Measurements from ENCODE around the gene MPZL3. TPM values are rescaled to one million over a fixed set of nuclear protein-coding genes. Genes with fewer than 3 reads are reported as not detected.

Gene MPZL3
- total and polyA plus RNA-seq, 2 donors = 3.9 to 7.0 TPM

DNA sequence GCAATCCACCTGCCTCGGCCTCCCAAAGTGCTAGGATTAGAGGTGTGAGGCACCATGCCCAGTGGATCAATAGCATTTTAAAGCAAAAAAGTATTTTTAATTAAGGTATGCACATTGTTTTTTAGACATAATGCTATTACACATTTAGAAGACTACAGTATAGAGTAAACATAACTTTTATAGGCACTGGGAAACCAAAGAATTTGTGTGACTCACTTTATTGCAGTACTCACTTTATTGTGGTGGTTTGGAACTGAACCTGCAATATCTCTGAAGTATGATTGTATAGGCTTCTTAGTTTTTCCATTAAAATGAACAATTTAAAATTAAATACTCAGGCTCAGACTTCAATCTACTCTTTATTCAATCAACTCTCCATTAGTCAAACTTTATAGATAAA is 34.8 kb upstream of the MPZL3 start:
- no peak for DNase-seq (ENCODE audit: low read depth in 6 of 9, low spot score in 9 of 9)
- Histone ChIP-seq H3K27me3 (ENCODE audit: control insufficient read depth in 2 of 2, insufficient read depth in 1 of 2, low read length in 1 of 2) (no peaks in the 10 kb centered on the region), H3K9me3 (ENCODE audit: control insufficient read depth in 2 of 2, insufficient read depth in 1 of 2, low read length in 1 of 2) (no peaks in the 10 kb centered on the region), H3K27ac (ENCODE audit: low read depth in 1 of 2, low read length in 1 of 2) (no peak overlapping the region), H3K4me1 (ENCODE audit: control insufficient read depth in 2 of 2, insufficient read depth in 2 of 2, low read length in 2 of 2) (peaks cover 6% of the 10 kb centered on the region in 2 donors), H3K36me3 (ENCODE audit: control insufficient read depth in 2 of 2, insufficient read depth in 2 of 2, low read length in 1 of 2) (no peaks in the 10 kb centered on the region), H3K4me3 (ENCODE audit: low read length in 2 of 2) (no peak overlapping the region)
- 95% methylated on average over 1 of the region's 1 CpG for WGBS

DNA sequence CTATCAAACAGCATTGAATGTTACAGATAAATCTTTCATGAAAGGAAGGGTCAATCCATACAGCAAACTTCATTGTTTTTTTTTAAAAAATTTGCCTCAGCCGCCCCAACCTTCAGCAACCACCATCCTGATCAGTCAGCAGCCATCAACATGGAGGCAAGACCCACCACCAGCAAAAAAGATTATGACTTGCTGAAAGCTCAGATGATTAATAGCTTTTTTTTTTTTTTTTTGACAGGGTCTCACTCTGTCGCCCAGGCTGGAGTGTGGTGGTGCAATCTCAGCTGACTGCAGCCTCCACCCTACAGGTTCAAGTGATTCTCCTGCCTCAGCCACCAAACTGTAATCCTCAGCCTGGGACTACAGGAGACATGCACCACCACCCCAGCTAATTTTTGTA is 34.4 kb upstream of the MPZL3 start:
- Histone ChIP-seq H3K9me3 (ENCODE audit: control insufficient read depth in 2 of 2, insufficient read depth in 1 of 2, low read length in 1 of 2) (no peaks in the 10 kb centered on the region), H3K36me3 (ENCODE audit: control insufficient read depth in 2 of 2, insufficient read depth in 2 of 2, low read length in 1 of 2) (no peaks in the 10 kb centered on the region), H3K27me3 (ENCODE audit: control insufficient read depth in 2 of 2, insufficient read depth in 1 of 2, low read length in 1 of 2) (no peaks in the 10 kb centered on the region), H3K4me1 (ENCODE audit: control insufficient read depth in 2 of 2, insufficient read depth in 2 of 2, low read length in 2 of 2) (peaks cover 6% of the 10 kb centered on the region in 2 donors), H3K4me3 (ENCODE audit: low read length in 2 of 2) (no peak overlapping the region), H3K27ac (ENCODE audit: low read depth in 1 of 2, low read length in 1 of 2) (no peak overlapping the region)
- 98% methylated on average over 2 of the region's 2 CpGs for WGBS
- DNase-seq (ENCODE audit: low read depth in 6 of 9, low spot score in 9 of 9) = no peak

GRCh38 chr11:118283756-118284350 is 31.7 kb upstream of the MPZL3 start:
- peak overlapping the region in 1 of 2 donors; percentile 5 for H3K27ac ChIP-seq (ENCODE audit: low read depth in 1 of 2, low read length in 1 of 2)
- 48% methylated on average over 4 of the region's 4 CpGs for WGBS

GRCh38 chr11:118283037-118283636 is 31.0 kb upstream of the MPZL3 start:
- H3K4me1 ChIP-seq (ENCODE audit: control insufficient read depth in 2 of 2, insufficient read depth in 2 of 2, low read length in 2 of 2) = peaks cover 6% of the 10 kb centered on the region in 2 donors
- DNase-seq (ENCODE audit: low read depth in 6 of 9, low spot score in 9 of 9) = no peak
- H3K27ac ChIP-seq (ENCODE audit: low read depth in 1 of 2, low read length in 1 of 2) = no peak overlapping the region
- H3K9me3 ChIP-seq (ENCODE audit: control insufficient read depth in 2 of 2, insufficient read depth in 1 of 2, low read length in 1 of 2) = no peaks in the 10 kb centered on the region
- WGBS = 96% methylated on average over 5 of the region's 5 CpGs
- no peaks in the 10 kb centered on the region for H3K36me3 ChIP-seq (ENCODE audit: control insufficient read depth in 2 of 2, insufficient read depth in 2 of 2, low read length in 1 of 2)
- no peak overlapping the region for H3K4me3 ChIP-seq (ENCODE audit: low read length in 2 of 2)
- no peaks in the 10 kb centered on the region for H3K27me3 ChIP-seq (ENCODE audit: control insufficient read depth in 2 of 2, insufficient read depth in 1 of 2, low read length in 1 of 2)

More at GRCh38 chr11:118283756-118284350, 31.7 kb upstream of the MPZL3 start:
- Histone ChIP-seq H3K9me3 (ENCODE audit: control insufficient read depth in 2 of 2, insufficient read depth in 1 of 2, low read length in 1 of 2) (no peaks in the 10 kb centered on the region), H3K36me3 (ENCODE audit: control insufficient read depth in 2 of 2, insufficient read depth in 2 of 2, low read length in 1 of 2) (no peaks in the 10 kb centered on the region), H3K4me1 (ENCODE audit: control insufficient read depth in 2 of 2, insufficient read depth in 2 of 2, low read length in 2 of 2) (peaks cover 6% of the 10 kb centered on the region in 2 donors), H3K27me3 (ENCODE audit: control insufficient read depth in 2 of 2, insufficient read depth in 1 of 2, low read length in 1 of 2) (no peaks in the 10 kb centered on the region), H3K4me3 (ENCODE audit: low read length in 2 of 2) (no peak overlapping the region)
- no peak for DNase-seq (ENCODE audit: low read depth in 6 of 9, low spot score in 9 of 9)

DNA sequence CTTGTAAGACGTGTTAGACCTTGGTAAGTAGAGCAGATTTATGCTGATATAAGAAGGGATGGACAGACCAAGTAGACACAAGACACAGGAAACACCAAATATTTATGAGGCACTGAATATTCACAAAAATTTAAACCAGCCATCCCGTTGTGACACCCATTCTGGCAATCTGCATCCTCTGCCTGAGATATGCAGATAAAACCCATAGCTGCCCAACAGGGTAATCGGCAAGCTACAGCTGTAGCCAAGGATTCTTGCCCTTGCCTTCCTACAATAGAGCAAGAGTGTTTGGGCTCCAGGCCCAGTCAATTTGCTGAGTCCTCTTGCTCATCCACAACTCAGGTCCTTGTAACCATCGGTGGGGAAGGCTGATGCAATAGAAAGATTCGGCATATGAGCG is 30.4 kb upstream of the MPZL3 start:
- peaks cover 6 to 9% of the 10 kb centered on the region in 2 donors for H3K4me1 ChIP-seq (ENCODE audit: control insufficient read depth in 2 of 2, insufficient read depth in 2 of 2, low read length in 2 of 2)
- no peak for DNase-seq (ENCODE audit: low read depth in 6 of 9, low spot score in 9 of 9)
- H3K9me3 ChIP-seq (ENCODE audit: control insufficient read depth in 2 of 2, insufficient read depth in 1 of 2, low read length in 1 of 2) = no peaks in the 10 kb centered on the region
- H3K27me3 ChIP-seq (ENCODE audit: control insufficient read depth in 2 of 2, insufficient read depth in 1 of 2, low read length in 1 of 2) = no peaks in the 10 kb centered on the region
- 97% methylated on average over 6 of the region's 6 CpGs for WGBS
- H3K27ac ChIP-seq (ENCODE audit: low read depth in 1 of 2, low read length in 1 of 2) = no peak overlapping the region
- no peaks in the 10 kb centered on the region for H3K36me3 ChIP-seq (ENCODE audit: control insufficient read depth in 2 of 2, insufficient read depth in 2 of 2, low read length in 1 of 2)
- H3K4me3 ChIP-seq (ENCODE audit: low read length in 2 of 2) = no peak overlapping the region

GRCh38 chr11:118281284-118281683 is 29.1 kb upstream of the MPZL3 start:
- no peak for DNase-seq (ENCODE audit: low read depth in 6 of 9, low spot score in 9 of 9)
- Histone ChIP-seq H3K4me1 (ENCODE audit: control insufficient read depth in 2 of 2, insufficient read depth in 2 of 2, low read length in 2 of 2) (peaks cover 6 to 12% of the 10 kb centered on the region in 2 donors), H3K9me3 (ENCODE audit: control insufficient read depth in 2 of 2, insufficient read depth in 1 of 2, low read length in 1 of 2) (no peaks in the 10 kb centered on the region), H3K27ac (ENCODE audit: low read depth in 1 of 2, low read length in 1 of 2) (no peak overlapping the region), H3K4me3 (ENCODE audit: low read length in 2 of 2) (no peak overlapping the region), H3K27me3 (ENCODE audit: control insufficient read depth in 2 of 2, insufficient read depth in 1 of 2, low read length in 1 of 2) (no peaks in the 10 kb centered on the region), H3K36me3 (ENCODE audit: control insufficient read depth in 2 of 2, insufficient read depth in 2 of 2, low read length in 1 of 2) (no peaks in the 10 kb centered on the region)
- WGBS = 89% methylated on average over 1 of the region's 1 CpG

- no peaks in the 10 kb centered on the region for H3K9me3 ChIP-seq (ENCODE audit: control insufficient read depth in 2 of 2, insufficient read depth in 1 of 2, low read length in 1 of 2)
- H3K27ac ChIP-seq (ENCODE audit: low read depth in 1 of 2, low read length in 1 of 2) = peak overlapping the region in 1 of 2 donors; percentile 27
- no peak overlapping the region for H3K4me3 ChIP-seq (ENCODE audit: low read length in 2 of 2)
- H3K36me3 ChIP-seq (ENCODE audit: control insufficient read depth in 2 of 2, insufficient read depth in 2 of 2, low read length in 1 of 2) = no peaks in the 10 kb centered on the region
- H3K27me3 ChIP-seq (ENCODE audit: control insufficient read depth in 2 of 2, insufficient read depth in 1 of 2, low read length in 1 of 2) = no peaks in the 10 kb centered on the region
- DNase-seq (ENCODE audit: low read depth in 6 of 9, low spot score in 9 of 9) = peak in 1 of 9 donors; percentile 36
- peaks cover 0 to 9% of the 10 kb centered on the region in 2 donors for H3K4me1 ChIP-seq (ENCODE audit: control insufficient read depth in 2 of 2, insufficient read depth in 2 of 2, low read length in 2 of 2)
- 94% methylated on average over 1 of the region's 1 CpG for WGBS
Observed at GRCh38 chr11:118277312-118277711, 25.1 kb upstream of the MPZL3 start.

- Histone ChIP-seq H3K4me3 (ENCODE audit: low read length in 2 of 2) (no peak overlapping the region), H3K27ac (ENCODE audit: low read depth in 1 of 2, low read length in 1 of 2) (peak overlapping the region in 1 of 2 donors; percentile 65), H3K4me1 (ENCODE audit: control insufficient read depth in 2 of 2, insufficient read depth in 2 of 2, low read length in 2 of 2) (peaks cover 0 to 9% of the 10 kb centered on the region in 2 donors), H3K27me3 (ENCODE audit: control insufficient read depth in 2 of 2, insufficient read depth in 1 of 2, low read length in 1 of 2) (no peaks in the 10 kb centered on the region), H3K36me3 (ENCODE audit: control insufficient read depth in 2 of 2, insufficient read depth in 2 of 2, low read length in 1 of 2) (no peaks in the 10 kb centered on the region), H3K9me3 (ENCODE audit: control insufficient read depth in 2 of 2, insufficient read depth in 1 of 2, low read length in 1 of 2) (no peaks in the 10 kb centered on the region)
- DNase-seq (ENCODE audit: low read depth in 6 of 9, low spot score in 9 of 9) = no peak
- WGBS = 94% methylated on average over 1 of the region's 1 CpG
Observed at GRCh38 chr11:118276422-118276821, 24.3 kb upstream of the MPZL3 start.

DNA sequence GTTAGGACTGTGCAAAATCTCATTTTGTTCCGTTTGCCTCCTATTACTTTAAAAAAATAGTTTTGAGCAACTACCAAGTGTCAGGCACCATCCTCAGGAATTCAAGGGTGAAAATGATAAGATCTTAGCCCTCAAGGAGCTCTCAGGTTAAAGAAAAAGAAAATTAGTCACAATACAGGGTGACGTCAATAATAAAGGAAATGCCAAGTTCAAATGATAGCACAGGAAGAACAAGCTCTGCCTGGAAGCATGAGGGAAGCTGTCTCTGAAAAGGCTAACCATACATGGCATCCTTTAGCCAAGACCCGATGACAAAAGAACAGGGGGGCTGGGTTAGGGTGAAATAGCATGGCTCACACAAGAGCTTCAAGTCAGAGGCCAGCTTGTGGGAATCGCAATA is 23.0 kb upstream of the MPZL3 start:
- Histone ChIP-seq H3K4me1 (ENCODE audit: control insufficient read depth in 2 of 2, insufficient read depth in 2 of 2, low read length in 2 of 2) (peaks cover 0 to 9% of the 10 kb centered on the region in 2 donors), H3K36me3 (ENCODE audit: control insufficient read depth in 2 of 2, insufficient read depth in 2 of 2, low read length in 1 of 2) (no peaks in the 10 kb centered on the region), H3K27ac (ENCODE audit: low read depth in 1 of 2, low read length in 1 of 2) (no peak overlapping the region), H3K27me3 (ENCODE audit: control insufficient read depth in 2 of 2, insufficient read depth in 1 of 2, low read length in 1 of 2) (no peaks in the 10 kb centered on the region), H3K9me3 (ENCODE audit: control insufficient read depth in 2 of 2, insufficient read depth in 1 of 2, low read length in 1 of 2) (no peaks in the 10 kb centered on the region), H3K4me3 (ENCODE audit: low read length in 2 of 2) (no peak overlapping the region)
- no peak for DNase-seq (ENCODE audit: low read depth in 6 of 9, low spot score in 9 of 9)
- WGBS = 92% methylated on average over 4 of the region's 4 CpGs
